HUDEP-2 (cell line): Measurements from ENCODE around the gene JAZF1.

Source experiments
- DNase-seq, 76 experiments: peaks; one replicate each; lab custom pipeline; 2025; ENCODE audit not compliant: unreplicated experiment in 76 of 76; lab: John Stamatoyannopoulos, UW

JAZF1 gene

GRCh38 chr7:27953361-27953760 lies 227.2 kb downstream of the JAZF1 start:
- no peak for DNase-seq

GRCh38 chr7:27952456-27953285 lies 227.9 kb downstream of the JAZF1 start:
- DNase-seq: no peak

GRCh38 chr7:27950123-27950522 lies 230.5 kb downstream of the JAZF1 start:
- DNase-seq: no peak

- DNase-seq: no peak
Observed at GRCh38 chr7:27948861-27949260, 231.7 kb downstream of the JAZF1 start.

- DNase-seq: peak in 2 of 76 experiments; percentile 2 to 10
Observed at GRCh38 chr7:27947586-27948278, 232.9 kb downstream of the JAZF1 start.

- DNase-seq: no peak
Observed at GRCh38 chr7:27946351-27946750, 234.2 kb downstream of the JAZF1 start.

- no peak for DNase-seq
Observed at GRCh38 chr7:27945058-27945795, 235.4 kb downstream of the JAZF1 start.

- DNase-seq: no peak
Observed at GRCh38 chr7:27944643-27945042, 236.0 kb downstream of the JAZF1 start.

- no peak for DNase-seq
Observed at GRCh38 chr7:27943241-27943640, 237.4 kb downstream of the JAZF1 start.

GRCh38 chr7:27942711-27943110 lies 237.9 kb downstream of the JAZF1 start:
- DNase-seq: no peak

- DNase-seq: no peak
Observed at GRCh38 chr7:27941522-27941921, 239.1 kb downstream of the JAZF1 start.

GRCh38 chr7:27940341-27940740 lies 240.3 kb downstream of the JAZF1 start:
- no peak for DNase-seq

- DNase-seq: no peak
Observed at GRCh38 chr7:27939893-27940292, 240.7 kb downstream of the JAZF1 start.

GRCh38 chr7:27936768-27937102 lies 243.9 kb downstream of the JAZF1 start:
- DNase-seq: no peak

GRCh38 chr7:27936047-27936767 lies 244.4 kb downstream of the JAZF1 start:
- DNase-seq: no peak

- DNase-seq: no peak
Observed at GRCh38 chr7:27933671-27934565, 246.7 kb downstream of the JAZF1 start.

GRCh38 chr7:27930910-27931476 lies 249.6 kb downstream of the JAZF1 start:
- no peak for DNase-seq

GRCh38 chr7:27929127-27929526 lies 251.5 kb downstream of the JAZF1 start:
- no peak for DNase-seq

- no peak for DNase-seq
Observed at GRCh38 chr7:27928001-27928400, 252.6 kb downstream of the JAZF1 start.
